SH-SY5Y (cell line): ENCODE results near the gene PHACTR1.

Experiments used
- GATA2 ChIP-seq: IDR thresholded peaks from 2 replicates; pipeline ENCODE4 v1.6.1; 2011; ENCODE audit warnings: mild to moderate bottlenecking, low read depth, low read length
- GATA3 ChIP-seq: IDR thresholded peaks from 2 replicates; pipeline ENCODE4 v1.6.1; 2011; ENCODE audit warnings: low read depth, mild to moderate bottlenecking, low read length, moderate library complexity

DNA sequence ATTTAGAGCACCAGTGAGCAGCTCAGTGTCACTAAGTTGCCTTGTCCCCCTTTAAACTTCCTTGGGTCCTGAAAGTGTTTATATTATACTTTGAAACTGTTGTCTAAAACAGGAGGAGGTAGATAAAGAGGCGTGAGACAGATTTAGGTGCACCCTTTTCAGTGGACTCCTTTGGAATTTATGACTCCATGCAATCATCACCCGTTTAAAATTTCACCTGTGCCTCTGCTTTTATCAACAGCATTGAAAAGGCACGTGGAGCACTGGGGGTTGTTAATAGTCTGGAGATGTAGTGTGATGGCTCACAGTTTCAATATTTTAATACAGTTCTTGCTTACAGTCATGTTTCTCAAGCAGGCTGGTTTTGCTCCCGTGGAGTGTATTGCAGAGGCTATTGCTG is 162.2 kb downstream of the PHACTR1 start:
- no peak for TF ChIP-seq GATA3
- no peak for TF ChIP-seq GATA2
